Adrenal gland (tissue), 5 donors: Measurements from ENCODE around the gene HOPX.

Experiments
- CTCF ChIP-seq, 6 experiments: fragments of 450-650 bp in 4 of 6; fragments of 200-600 bp in 2 of 6; sonication (generic) in 1 of 6; IDR thresholded peaks; 1 replicate in 5 of 6; 2 replicates in 1 of 6; pipeline versions ENCODE4 v1.5.1 to v1.8.0; 2016 to 2021; ENCODE audit warnings: antibody characterized with exemption in 6 of 6, mild to moderate bottlenecking in 2 of 6, moderate library complexity in 1 of 6
- POLR2A ChIP-seq, 2 donors: fragments of 450-650 bp; IDR thresholded peaks; one replicate each; pipeline ENCODE4 v1.6.1; 2017; ENCODE audit warnings: antibody characterized with exemption in 2 of 2, mild to moderate bottlenecking in 2 of 2, moderate library complexity in 1 of 2
- donor health status: DM: no; HTN: no; CAD: no.

GRCh38 chr4:56646341-56646740 is 34.8 kb downstream of the HOPX start:
- TF ChIP-seq CTCF (IDR thresholded peaks at IDR 0.05) (no peak), POLR2A (IDR thresholded peaks at IDR 0.05) (no peak)
